GM12875 (cell line): ENCODE data around the gene SHMT2.
A peak's percentile ranks its signal among the peaks of the same experiment; 100 is the strongest.

ENCODE experiments used
- H3K4me3 ChIP-seq: one replicate; pipeline ENCODE4 v1.5.1; 2011; ENCODE audit warnings: low read depth, low read length, control low read depth
- TF ChIP-seq, protein P1 (sequence below): IDR thresholded peaks from 2 replicates; pipeline ENCODE4 v1.5.1; 2011; ENCODE audit warnings: low read depth, mild to moderate bottlenecking, control low read depth, inconsistent platforms, low read length, moderate library complexity, borderline replicate concordance; ENCODE audit not compliant: insufficient read depth

Gene SHMT2

GRCh38 chr12:57226588-57227314 lies 2.8 kb upstream of the SHMT2 start:
- H3K4me3 ChIP-seq, result no peak overlapping the region

GRCh38 chr12:57227315-57228115 lies 2.0 kb upstream of the SHMT2 start:
- H3K4me3 ChIP-seq, result no peak overlapping the region

More at GRCh38 chr12:57226588-57227314, 2.8 kb upstream of the SHMT2 start:
- TF ChIP-seq, protein P1, sequence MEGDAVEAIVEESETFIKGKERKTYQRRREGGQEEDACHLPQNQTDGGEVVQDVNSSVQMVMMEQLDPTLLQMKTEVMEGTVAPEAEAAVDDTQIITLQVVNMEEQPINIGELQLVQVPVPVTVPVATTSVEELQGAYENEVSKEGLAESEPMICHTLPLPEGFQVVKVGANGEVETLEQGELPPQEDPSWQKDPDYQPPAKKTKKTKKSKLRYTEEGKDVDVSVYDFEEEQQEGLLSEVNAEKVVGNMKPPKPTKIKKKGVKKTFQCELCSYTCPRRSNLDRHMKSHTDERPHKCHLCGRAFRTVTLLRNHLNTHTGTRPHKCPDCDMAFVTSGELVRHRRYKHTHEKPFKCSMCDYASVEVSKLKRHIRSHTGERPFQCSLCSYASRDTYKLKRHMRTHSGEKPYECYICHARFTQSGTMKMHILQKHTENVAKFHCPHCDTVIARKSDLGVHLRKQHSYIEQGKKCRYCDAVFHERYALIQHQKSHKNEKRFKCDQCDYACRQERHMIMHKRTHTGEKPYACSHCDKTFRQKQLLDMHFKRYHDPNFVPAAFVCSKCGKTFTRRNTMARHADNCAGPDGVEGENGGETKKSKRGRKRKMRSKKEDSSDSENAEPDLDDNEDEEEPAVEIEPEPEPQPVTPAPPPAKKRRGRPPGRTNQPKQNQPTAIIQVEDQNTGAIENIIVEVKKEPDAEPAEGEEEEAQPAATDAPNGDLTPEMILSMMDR, result no peak

GRCh38 chr12:57229046-57229633 lies 371 bp upstream of the SHMT2 start:
- TF ChIP-seq, protein P1, result no peak
- peak overlapping the region; percentile 79 for H3K4me3 ChIP-seq

More at GRCh38 chr12:57227315-57228115, 2.0 kb upstream of the SHMT2 start:
- TF ChIP-seq, protein P1, result no peak

DNA sequence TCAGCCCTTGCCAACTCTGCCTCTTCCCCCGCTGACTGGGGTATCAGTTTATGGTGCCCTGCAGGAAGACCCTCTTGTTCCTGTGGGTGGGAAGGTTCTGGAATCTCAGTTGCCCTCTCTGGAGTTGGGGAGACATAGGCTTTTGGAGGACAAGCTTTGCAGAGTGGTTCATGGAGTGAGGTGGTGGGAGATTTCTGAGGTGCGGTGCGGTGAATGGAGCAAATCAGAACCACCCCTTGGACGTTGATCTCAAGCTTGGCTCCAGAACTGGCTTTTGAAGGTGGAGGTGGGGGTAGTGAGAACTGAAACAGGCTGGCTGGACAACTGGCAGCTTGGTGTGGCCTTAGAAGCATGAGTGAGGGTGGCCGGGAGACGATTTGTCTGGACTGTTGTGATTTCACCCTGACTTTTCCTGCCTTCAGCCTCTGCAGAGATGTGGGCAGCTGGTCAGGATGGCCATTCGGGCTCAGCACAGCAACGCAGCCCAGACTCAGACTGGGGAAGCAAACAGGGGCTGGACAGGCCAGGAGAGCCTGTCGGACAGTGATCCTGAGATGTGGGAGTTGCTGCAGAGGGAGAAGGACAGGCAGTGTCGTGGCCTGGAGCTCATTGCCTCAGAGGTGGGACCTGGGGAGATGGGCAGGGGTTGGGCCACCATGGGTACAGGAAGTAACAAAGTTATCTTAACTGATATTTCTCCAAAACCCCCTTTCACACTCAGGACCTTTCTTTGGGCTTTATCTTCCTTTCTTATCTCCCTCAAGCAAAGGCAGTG lies 1.1 kb downstream of the SHMT2 start:
- TF ChIP-seq, protein P1, result no peak
- H3K4me3 ChIP-seq, result peak overlapping the region; percentile 79

DNA sequence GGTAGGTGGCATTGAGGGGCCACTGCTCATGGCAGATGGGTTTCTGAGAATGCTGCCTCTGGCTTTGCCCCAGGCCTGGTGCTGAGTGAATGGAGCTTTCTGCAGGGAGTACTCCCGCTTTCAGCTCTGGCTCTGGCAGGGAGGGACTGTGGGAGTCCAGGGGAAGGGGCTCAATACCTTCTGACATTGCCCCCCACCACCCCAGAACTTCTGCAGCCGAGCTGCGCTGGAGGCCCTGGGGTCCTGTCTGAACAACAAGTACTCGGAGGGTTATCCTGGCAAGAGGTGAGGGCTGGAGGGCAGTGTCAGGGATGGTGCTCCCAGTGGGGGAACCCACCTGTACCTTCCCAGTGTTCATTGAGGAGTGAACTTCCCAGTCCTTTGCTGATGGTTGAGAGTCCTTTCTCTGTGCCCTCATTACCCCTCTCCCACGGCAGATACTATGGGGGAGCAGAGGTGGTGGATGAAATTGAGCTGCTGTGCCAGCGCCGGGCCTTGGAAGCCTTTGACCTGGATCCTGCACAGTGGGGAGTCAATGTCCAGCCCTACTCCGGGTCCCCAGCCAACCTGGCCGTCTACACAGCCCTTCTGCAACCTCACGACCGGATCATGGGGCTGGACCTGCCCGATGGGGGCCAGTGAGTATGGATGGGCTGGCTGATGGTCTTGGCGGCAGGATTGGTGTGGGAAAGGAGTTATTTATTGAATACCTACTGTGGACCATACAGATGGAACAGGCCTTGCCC lies 1.9 kb downstream of the SHMT2 start:
- TF ChIP-seq, protein P1, result no peak
- H3K4me3 ChIP-seq, result no peak overlapping the region

- no peak overlapping the region for H3K4me3 ChIP-seq
- TF ChIP-seq, protein P1, result no peak
These were observed 2.7 kb downstream of the SHMT2 start for GRCh38 chr12:57232156-57232756.
